Measurements from ENCODE around the gene ZFTA. TPM values are rescaled to one million over a fixed set of nuclear protein-coding genes. Genes with fewer than 3 reads are reported as not detected.
A peak's percentile ranks its signal among the peaks of the same experiment; 100 is the strongest.
"Not testable (repeated sequence)": the region's sequence is repeated elsewhere in the genome, so short reads cannot be mapped to it uniquely, and the experiment has no call there.

Gene ZFTA
- total RNA-seq (2014; rRNA removed; shearing (Covaris generic)): 4.0 and 5.7 TPM in 2 replicates

GRCh38 chr11:63768237-63769041, at the start of gene ZFTA:
Gene ZFTA (minus strand): TSS chr11:63768775. CDS start chr11:63768622, 153 bp downstream.
- peak; percentile 63 for DNase-seq (ENCODE audit: low read depth)

GRCh38 chr11:63817758-63818498, 49.4 kb upstream of the ZFTA start:
- DNase-seq (ENCODE audit: low read depth): no peak

GRCh38 chr11:63816732-63817131, 48.2 kb upstream of the ZFTA start:
- no peak for DNase-seq (ENCODE audit: low read depth)

- no peak for DNase-seq (ENCODE audit: low read depth)
Observed at GRCh38 chr11:63816166-63816565, 47.6 kb upstream of the ZFTA start.

GRCh38 chr11:63814383-63814736, 45.8 kb upstream of the ZFTA start:
- DNase-seq (ENCODE audit: low read depth): no peak

GRCh38 chr11:63813563-63814382, 45.2 kb upstream of the ZFTA start:
- peak; percentile 63 for DNase-seq (ENCODE audit: low read depth)

GRCh38 chr11:63813035-63813562, 44.5 kb upstream of the ZFTA start, which contains the start of gene SPINDOC:
Gene SPINDOC (plus strand): TSS chr11:63813456. CDS start chr11:63813687, 231 bp downstream.
- DNase-seq (ENCODE audit: low read depth): peak; percentile 73

GRCh38 chr11:63811522-63811921, 42.9 kb upstream of the ZFTA start:
- no peak for DNase-seq (ENCODE audit: low read depth)

- DNase-seq (ENCODE audit: low read depth): not testable (repeated sequence)
Observed at GRCh38 chr11:63810383-63810782, 41.8 kb upstream of the ZFTA start.

- DNase-seq (ENCODE audit: low read depth): no peak
Observed at GRCh38 chr11:63805844-63806415, 37.4 kb upstream of the ZFTA start.

GRCh38 chr11:63804259-63804658, 35.7 kb upstream of the ZFTA start:
- peak; percentile 69 for DNase-seq (ENCODE audit: low read depth)

- DNase-seq (ENCODE audit: low read depth): peak; percentile 75
Observed at GRCh38 chr11:63802637-63803414, 34.3 kb upstream of the ZFTA start.

- no peak for DNase-seq (ENCODE audit: low read depth)
Observed at GRCh38 chr11:63800921-63801320, 32.3 kb upstream of the ZFTA start.

- DNase-seq (ENCODE audit: low read depth): no peak
Observed at GRCh38 chr11:63795066-63795465, 26.5 kb upstream of the ZFTA start.

GRCh38 chr11:63793161-63793560, 24.6 kb upstream of the ZFTA start:
- no peak for DNase-seq (ENCODE audit: low read depth)

GRCh38 chr11:63791495-63792167, 23.1 kb upstream of the ZFTA start:
- no peak for DNase-seq (ENCODE audit: low read depth)

- no peak for DNase-seq (ENCODE audit: low read depth)
Observed at GRCh38 chr11:63785823-63786222, 17.2 kb upstream of the ZFTA start.

- DNase-seq (ENCODE audit: low read depth): no peak
Observed at GRCh38 chr11:63783925-63784592, 15.5 kb upstream of the ZFTA start.

- no peak for DNase-seq (ENCODE audit: low read depth)
Observed at GRCh38 chr11:63782749-63783148, 14.2 kb upstream of the ZFTA start.

GRCh38 chr11:63779039-63779438, 10.5 kb upstream of the ZFTA start:
- no peak for DNase-seq (ENCODE audit: low read depth)

Data from M059J (cell line).